HG03196 (cell line): ENCODE measurements around the gene CWC15.
"Not testable (repeated sequence)": the region's sequence is repeated elsewhere in the genome, so short reads cannot be mapped to it uniquely, and the experiment has no call there.

Experiments used
- ATAC-seq: cut with Tn5 transposase; IDR thresholded peaks from one replicate; pipeline ENCODE4 v1.9.1; 2021; ENCODE audit not compliant: unreplicated experiment

Gene CWC15

DNA sequence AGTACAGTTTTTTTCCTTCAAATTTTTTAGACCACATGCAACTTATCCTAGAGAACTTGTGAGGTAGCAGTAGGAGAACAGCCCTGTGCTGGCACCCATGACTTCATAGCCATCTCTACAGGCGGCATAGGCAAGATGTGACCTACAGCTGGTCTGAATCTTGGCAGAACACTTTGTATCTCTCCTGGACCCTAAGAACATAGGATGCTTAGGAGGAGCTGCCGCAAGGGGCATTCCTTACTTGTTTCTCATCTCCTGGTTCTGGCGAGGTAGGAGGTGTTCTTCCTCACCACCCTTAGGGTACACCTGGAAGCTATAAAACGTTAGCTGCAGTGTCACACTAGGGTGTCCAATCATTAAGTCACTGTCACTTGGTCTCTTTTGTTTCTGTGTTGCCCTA is 16.4 kb downstream of the CWC15 start:
- no peak for ATAC-seq

DNA sequence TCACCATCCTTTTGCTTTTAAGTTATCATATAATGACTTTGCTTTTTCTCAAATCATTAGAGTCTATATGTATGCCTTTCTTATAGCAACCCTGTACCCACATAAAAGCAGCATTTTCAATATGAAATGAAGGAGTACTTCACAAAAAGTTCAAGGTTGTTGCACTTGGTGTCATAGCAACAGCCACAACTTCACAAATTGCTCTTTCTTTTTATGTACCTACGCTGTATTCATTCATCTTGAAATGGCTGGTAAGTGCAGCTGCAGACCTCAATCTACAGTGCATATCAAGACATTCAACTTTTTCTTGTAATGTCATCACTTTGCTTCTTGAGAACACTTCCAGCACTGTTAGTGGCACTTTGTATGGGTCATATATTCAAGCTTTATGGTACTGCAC is 18.6 kb downstream of the CWC15 start:
- no peak for ATAC-seq

GRCh38 chr11:94948070-94948617 is 25.2 kb downstream of the CWC15 start:
- no peak for ATAC-seq

GRCh38 chr11:94946812-94947211 is 26.5 kb downstream of the CWC15 start:
- ATAC-seq: no peak

GRCh38 chr11:94941131-94941530 is 32.2 kb downstream of the CWC15 start:
- ATAC-seq: no peak

GRCh38 chr11:94939346-94939745 is 34.0 kb downstream of the CWC15 start:
- no peak for ATAC-seq

GRCh38 chr11:94938095-94939055 is 35.0 kb downstream of the CWC15 start:
- no peak for ATAC-seq

DNA sequence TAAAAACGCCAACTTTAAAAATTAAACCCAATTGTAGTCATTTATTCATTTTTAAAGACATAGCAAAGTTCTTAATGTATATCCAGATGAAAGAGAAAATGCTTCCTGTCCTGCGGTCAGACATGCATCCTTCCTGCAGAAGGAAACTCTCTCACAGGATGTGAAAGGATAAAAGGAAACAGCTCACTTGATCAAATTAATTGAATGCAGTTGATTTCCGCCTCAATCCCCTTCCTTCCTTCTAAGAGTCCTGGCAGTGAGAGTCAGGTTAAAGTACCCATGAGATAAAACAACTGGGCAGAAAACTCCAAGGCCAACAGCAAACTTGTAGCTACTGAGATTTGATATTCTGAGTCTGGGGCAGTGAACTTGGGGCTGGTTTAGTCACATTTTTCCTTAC is 38.5 kb downstream of the CWC15 start:
- no peak for ATAC-seq

DNA sequence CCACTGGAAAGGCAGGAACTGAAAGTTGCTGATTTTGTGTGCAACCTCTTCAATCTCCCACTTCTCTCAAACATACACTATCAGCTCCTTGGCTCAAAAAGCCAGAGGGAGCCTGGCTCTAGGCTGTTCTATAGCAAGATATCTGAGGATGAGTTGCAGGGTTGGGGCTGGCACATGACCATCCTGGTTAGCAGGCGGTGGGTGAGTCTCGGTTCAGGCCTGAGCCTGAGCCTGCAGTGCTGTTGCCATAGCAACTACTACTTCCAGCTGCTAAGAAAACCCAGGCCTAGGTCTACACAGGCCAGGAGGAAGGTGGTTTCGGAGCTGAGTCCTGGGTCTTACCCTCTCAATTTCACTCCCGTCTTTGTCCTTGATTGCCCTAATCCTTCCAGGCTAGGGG is 39.0 kb downstream of the CWC15 start:
- ATAC-seq: no peak

- no peak for ATAC-seq
Measured at GRCh38 chr11:94933223-94934130, 39.9 kb downstream of the CWC15 start.

GRCh38 chr11:94932503-94932902 is 40.9 kb downstream of the CWC15 start:
- ATAC-seq: no peak

GRCh38 chr11:94932072-94932471 is 41.3 kb downstream of the CWC15 start:
- not testable (repeated sequence) for ATAC-seq

- no peak for ATAC-seq
Measured at GRCh38 chr11:94928117-94928990, 45.0 kb downstream of the CWC15 start.

GRCh38 chr11:94926698-94927237 is 46.6 kb downstream of the CWC15 start:
- no peak for ATAC-seq

DNA sequence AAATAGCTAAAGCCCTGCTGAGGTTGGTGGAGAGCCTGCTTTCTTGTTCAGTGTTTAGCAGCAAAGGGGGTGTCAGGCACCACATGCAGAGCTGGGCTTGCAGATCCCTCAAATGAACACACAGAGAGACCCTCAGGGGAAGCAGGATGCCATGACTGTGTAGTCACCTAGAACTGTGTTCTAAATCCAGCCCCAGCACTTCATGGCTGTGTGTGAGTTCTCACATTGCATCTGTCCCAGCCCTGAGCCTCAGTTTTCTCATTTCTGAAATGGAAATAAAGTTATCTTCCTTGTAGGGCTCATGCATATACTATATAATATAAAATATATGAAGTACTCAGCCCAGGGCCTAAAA is 47.1 kb downstream of the CWC15 start:
- ATAC-seq: no peak

GRCh38 chr11:94925422-94926270 is 47.7 kb downstream of the CWC15 start:
- peak; percentile 72 for ATAC-seq

GRCh38 chr11:94924612-94925011 is 48.7 kb downstream of the CWC15 start:
- no peak for ATAC-seq

GRCh38 chr11:94924171-94924572 is 49.2 kb downstream of the CWC15 start:
- no peak for ATAC-seq

DNA sequence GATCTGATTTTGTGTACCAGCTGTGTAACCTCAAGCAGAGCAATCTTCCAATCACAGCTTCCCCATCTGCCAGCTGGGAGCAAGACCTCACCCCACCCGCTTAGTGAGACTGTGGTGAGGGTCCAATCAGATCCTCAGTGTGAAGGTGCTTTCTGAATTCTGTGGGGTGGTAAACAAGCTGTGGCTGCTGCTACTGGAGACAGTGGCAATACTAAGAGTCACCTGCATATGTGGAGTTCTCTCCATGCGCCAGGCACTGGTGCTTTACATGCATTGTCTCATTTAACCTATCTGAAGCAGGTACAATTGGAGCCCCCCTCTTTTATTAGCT is 50.4 kb downstream of the CWC15 start:
- ATAC-seq: no peak
